Stimulated activated CD4-positive, alpha-beta T cell treated with anti-CD3 and anti-CD28 coated beads, Interleukin-4, amount 100 ng/mL, for 1 hour (primary cell): Measurements from ENCODE around the gene ADARB1.

Source experiments
- DNase-seq: peaks from one replicate; pipeline ENCODE4 v3.0.0-alpha.2; 2020

Gene ADARB1

DNA sequence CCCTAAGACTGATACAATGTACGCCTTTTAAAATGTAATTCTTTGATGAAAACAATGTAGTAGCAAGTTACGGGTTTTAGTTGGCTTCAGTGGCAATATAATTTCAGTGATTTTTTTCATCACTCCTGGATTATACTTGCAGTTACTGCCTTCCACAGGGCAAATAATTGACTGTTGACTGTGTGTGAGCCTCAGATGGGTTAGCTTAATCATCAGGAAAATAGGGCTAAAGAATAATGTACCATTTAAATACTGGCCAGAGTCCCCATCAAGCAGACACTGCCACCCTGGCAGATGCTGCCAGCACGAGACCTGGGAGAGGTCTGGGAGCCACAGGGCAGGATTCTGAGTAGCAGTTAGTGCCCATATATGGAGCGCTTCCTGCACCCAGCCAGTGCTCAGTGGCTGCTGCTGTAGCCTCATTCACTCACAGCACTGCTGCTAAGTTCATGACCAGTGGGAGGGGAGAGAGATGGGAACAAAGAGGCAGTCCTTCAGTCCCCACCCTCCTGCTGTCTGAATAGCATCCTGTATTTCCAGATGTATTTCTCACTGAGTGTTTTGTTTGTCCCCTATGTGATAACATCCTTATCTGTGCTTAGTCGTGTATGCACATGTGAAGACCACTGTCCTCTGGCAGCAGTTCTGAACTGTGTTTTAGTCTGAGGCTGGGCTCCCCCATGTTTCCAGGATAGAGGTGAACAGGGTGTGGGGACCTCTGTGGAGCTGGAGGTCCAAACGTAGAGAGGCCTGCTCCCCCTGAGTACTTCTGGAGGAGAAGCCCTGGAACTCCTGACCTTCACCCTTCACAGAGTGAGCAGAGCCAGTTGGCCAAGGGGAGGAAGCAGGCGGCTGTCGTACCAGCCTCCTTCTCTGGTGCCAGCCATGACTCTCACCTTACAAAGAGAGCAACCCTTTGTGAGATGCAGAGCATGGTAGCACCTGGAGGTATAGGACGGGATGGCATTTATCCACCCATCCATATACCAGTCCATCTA, 80.4 kb downstream of the ADARB1 start:
- DNase-seq, result no peak

DNA sequence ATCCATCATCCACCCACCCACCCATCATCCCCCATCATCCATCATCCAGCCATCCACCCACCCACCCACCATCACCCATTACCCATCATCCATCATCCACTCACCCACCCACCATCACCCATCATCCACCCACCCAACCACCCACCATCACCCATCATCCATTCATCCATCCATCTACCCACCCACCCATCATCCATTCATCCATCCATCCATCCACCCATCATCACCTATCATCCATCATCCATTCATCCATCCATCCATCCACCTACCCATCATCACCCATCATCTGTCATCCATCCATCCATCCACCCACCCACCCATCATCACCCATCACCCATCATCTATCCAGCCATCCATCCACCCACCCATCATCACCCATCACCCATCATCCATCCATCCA, 81.5 kb downstream of the ADARB1 start:
- no peak for DNase-seq

DNA sequence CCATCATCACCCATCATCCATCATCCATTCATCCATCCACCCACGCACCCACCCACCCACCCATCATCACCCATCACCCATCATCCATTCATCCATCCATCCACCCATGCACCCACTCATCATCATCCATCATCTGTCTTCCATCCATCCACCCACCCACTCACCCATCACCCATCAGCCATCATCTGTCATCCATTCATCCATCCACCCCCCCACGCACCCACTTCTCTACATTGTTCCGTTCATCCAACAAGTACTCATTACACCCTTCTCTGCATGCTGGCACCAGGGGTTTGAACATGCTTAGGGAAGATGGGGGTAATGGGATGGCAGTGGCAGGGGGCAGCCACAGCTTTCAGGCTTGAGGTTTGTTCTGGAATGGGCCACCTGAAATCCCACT, 82.1 kb downstream of the ADARB1 start:
- no peak for DNase-seq

DNA sequence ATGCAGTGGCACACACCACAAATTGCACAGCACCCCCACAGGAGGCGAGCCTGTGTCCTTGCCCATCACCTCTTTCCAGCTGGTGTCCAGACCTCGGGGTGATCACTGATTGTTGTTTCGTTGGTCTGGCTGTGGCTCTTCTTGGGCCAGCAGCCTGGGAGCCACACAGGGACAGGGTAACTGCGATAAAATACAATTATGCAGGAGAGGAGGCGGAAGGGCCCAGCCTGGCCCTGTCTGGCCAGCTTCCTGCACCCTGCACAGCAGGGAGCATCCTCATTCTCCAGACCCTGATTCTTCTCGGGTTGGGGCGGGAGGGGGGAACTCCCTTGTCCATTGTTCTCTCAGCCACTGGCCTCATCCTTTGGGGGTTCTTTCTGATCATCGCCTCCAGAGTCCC, 83.6 kb downstream of the ADARB1 start:
- DNase-seq, result no peak

DNA sequence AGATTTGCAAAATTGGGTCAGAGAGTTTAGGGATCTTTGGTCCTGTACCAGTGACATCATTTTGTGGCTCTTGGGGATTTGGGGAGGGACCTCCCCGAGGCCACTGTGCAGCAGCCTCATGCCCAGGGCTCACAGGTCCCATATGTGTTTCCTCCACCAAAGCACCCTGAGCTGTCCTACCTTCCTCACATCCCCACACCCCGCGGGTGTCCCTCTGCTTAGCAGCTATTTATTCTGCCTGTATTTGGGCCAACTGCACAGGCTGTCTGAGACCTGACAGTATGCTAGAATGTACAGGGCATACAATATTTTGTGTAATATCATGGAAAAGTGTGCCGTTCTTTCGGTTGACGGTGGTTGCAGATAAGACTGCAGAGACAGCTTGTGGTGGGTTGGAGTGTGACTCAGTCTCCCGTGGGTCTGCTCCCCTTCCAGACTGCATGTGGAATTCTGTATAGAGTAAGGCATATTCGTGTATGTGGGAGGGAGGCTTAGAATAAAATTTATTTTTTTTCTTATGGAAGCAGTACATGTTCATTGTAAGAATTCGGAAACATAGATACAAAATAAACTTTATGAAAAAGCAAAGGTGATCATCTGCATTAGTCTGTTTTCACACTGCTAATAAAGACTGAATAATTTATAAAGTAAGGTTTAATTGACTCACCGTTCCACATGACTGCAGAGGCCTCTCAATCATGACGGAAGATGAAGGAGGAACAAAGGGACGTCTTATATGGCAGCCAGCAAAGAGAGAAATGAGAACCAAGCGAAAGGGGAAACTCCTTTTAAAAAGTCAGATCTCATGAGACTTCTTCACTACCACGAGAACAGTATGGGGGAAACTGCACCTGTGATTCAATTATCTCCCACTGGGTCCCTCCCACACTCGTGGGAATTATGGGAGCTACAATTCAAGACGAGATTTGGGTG, 84.4 kb downstream of the ADARB1 start:
- DNase-seq, result no peak

DNA sequence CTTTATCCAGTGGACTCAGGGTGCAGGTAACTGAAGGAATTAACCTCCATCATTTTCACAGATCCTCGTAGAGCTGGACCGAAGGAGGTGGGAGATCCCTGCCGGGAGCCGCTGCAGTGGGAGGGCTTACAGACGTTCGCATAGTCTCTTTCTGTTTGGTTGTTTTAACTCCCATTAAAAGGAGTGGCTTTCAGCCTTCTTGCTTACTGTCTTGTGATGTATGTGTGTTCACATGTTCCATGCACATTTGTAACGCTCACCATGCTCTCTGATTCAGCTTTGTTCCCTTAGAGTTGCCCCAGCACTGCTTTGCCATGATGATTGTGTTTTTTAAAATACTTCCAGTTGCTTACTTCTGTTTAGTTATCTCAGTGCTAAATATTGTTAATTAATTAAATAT, 85.8 kb downstream of the ADARB1 start:
- DNase-seq, result no peak

DNA sequence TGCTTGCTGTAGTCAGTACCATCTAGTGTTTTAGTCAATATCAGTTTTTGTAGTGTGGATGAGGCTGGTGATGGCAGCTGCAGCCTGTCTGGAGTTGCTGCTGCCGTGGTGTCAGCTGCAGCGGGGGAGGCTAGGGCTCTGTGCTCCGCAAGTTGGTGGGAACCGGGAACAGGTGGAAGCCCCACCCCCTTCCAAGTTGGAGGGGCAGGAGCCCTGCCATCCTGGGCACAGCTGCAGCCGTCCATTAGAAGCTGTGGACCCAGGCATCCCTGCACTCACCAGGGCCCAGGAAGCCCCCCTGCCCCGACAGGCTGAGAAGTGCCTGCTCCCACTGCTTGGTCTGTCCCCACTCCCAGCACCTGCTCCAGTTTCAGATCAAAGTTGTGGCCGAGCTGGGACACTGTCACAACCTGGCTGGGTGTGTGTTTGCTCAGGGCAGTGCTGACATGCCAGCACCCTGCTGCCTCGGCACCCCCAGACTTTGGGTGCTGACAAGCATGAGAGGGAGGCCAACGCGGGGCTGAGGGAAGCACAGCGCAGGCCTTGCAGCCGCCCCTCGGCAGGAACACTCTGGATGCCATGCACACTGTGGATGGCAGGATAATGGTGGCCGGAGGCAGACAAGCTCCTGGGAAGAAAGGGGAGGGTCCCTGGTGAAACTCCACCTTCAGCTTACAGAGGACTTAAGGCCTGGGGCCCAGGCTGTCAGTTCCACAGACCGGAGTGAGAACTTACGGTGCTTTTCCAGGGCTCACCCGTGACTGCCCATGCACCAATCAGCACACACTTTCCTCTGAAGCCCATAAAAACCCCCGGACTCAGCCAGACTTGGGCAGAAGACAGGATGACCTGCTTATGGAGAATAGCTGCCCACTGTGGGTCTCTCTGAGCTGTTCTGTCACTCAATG, 86.9 kb downstream of the ADARB1 start:
- DNase-seq, result no peak

DNA sequence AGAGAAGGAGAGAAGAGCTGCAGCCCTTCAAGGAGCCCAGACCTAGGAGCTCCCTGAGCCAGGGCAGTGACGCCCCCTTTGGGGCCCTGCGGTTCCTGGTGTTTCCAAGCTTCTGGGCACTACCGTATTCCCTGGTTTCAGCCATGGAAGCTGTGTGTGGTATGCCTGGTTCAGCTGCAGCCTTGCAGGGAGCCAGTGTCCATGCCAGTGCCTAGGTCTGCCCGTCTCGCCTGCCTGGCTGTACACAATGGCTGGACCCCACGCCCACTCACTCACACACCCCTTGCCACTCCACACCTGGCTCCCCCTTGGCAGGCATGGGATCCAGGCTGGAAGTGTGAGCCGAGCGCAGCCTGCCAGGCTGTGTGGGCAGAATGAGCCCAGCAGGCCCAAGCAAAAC, 87.7 kb downstream of the ADARB1 start:
- DNase-seq, result no peak

DNA sequence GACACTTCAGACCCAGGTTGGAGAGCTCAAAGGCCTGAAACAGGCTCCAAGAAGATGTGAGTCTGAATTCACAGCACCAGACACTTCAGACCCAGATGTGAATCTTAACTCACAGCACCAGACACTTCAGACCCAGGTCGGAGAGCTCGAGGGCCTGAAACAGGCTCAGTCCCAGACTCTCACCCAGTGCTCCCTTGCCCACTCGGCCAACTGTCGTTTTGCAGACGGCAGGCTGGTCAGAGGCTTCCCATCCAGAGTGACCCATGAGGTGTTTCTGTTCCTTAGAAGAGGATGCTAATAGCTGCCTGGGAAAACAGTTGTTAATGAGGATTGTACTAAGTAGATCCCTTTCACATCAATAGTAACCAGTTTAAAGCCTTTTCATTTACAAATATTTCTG, 88.4 kb downstream of the ADARB1 start:
- DNase-seq, result no peak

DNA sequence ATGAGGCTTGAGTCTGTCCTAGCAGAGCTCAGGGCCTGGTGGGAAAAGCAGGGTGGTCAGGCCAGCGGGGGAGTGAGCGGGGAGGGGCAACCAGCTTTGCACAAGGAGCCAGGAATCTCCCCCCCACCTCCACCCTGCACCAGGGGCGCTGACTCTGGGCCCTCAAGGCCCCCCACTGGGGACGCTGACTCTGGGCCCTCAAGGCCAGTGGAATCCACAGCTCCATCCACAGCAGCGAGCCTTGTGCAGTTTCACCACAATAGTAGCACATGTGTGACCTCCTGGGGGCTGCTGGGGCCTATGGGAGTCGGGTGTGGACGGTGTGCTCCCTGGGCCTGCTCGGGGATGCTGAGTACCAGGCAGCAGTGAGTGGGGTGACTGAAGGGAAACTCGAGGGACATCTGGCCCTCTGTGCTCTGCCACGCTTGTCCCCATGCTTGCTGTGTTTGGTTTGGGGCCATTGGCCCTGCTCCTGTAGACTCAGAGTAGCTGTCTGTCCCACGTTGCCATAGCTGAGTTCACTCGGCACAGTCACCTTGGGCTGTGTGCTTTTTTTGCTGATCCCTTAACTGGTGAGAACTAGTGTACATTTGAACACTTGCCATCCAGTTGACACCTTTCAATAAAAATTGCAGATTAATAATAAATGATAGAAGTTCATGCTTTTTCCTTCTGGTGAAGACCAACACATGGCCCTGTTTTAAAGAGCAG, 89.2 kb downstream of the ADARB1 start:
- DNase-seq, result no peak

DNA sequence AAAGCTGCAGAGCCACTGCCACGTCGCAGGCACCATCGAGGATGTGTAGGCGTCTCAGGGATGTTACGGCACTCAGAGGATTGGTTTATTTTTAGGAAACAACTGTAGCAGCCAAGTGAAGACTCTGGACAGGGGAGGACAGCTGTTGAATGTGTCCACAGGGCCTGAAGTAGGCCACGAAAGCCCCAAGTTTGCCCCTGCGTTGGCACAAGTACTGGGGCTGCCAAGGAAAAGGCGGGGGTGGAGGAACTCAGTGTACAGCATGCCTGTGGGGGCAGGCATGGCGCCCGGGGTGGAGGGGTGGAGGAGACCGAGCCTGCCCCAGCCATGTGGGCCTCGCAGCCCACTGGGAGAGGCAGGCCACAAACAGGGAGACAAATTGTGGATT, 89.7 kb downstream of the ADARB1 start:
- DNase-seq, result no peak

DNA sequence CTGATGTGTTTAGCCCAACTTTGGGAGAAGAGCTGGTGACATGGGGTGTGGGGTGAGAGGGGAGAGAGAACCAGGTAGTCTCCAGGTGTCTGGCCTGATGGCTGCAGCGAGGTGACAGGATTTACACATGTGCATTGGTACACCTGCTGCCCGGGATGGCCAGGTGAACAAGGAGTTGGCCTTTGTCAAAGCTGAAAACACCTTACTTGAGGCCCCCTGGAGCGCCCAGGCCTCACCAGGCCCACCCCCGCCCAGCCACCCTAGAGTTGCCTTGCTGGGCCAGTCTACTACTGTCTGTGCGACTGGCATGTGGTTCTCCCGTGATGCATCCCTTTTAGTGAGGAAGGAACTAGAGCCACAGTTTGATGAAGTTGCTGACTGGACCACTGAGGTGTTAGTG, 90.5 kb downstream of the ADARB1 start:
- no peak for DNase-seq

DNA sequence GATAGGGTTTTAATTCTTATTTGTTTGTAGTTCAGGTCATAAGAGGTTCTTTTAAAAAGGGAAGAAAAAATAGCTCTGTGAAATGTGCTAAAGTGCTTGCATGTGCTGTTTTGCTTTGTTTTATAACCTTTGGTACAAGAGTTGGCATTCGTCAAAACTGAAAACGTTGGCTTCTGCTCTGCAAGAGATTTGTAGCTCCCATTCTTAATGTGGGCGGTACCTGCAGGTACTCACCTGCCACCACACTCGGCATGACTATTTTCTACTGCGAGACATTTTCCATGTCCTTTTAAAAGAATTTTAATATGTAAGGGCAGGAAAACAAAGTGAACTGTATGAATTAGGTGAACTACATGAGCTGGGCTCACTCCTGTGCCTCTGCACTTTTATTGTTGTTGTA, 92.6 kb downstream of the ADARB1 start:
- no peak for DNase-seq

DNA sequence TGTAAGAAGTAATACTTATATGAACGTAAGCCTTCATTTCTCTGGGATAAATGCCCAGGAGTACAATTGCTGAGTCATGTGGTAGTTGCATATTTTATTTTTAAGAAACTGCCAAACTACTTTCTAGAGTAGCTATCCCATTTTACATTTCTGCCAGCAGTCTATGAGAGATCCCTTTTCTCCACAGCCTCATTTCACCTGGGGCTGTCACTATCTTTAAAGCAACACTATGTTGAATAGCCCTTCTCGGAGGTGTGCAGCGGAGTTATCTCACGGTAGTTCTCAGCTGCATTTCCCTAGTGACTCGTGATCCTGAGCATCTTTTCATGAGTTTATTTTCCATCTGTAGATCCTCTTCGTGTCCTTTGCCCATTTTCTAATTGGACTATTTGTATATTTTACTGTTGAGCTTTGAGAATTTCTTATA, 93.4 kb downstream of the ADARB1 start:
- DNase-seq, result no peak

DNA sequence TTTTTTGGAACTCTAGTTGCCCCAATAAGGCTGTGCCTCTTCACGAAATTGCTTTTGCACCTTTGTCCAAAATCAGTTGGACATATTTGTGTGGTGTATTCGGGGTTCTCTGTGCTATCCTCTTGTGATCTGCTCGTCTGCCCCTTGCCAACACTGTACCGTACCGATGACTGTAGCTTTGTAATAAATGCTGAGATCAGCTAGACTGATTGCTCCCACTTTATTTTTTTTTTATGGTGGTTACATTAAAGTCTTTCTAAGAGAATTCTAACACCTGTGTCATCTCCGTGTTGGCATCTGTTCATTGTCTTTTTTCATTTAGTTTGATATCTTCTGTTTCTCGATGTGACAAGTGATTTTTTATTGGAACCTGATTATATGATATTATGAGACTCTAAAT, 94.1 kb downstream of the ADARB1 start:
- DNase-seq, result no peak

DNA sequence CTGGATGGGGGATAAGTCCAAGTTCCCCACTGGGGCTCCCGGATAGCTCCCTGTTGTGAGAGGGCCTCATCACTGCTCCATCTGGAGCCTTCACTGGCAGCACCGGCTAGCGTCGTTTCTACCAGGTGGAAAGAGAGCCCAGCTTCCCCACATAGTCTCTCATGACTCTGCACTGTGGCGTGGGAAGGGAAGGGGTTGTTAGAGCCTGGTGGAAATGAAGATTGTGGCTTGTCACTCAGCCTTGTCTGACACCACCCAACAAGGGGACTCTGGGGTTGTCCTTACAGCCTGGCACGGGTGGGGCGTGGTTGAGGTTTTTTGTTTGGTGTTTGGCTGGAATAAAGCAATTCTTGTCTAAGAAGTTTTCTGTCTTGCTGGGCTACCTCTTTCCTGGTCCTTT, 94.6 kb downstream of the ADARB1 start:
- DNase-seq, result no peak

DNA sequence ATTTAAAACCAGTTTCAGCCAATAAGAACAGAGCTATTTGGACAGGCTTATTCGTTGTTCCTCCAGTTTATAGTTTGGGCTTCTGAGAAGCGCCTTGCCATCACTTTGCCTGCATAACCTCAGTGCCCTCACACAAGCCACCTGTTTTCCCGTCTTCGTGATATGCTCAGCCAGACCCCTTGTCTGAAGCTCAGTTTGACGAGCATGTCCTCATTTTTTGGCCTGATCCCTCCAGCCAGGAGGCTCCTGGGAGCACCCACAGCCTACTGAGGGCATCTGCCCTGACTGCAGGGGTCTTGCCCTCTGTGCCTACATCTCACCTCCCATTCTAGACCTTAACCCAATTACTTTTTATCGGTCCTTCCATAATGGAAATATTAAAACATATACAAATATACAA, 95.3 kb downstream of the ADARB1 start:
- no peak for DNase-seq

DNA sequence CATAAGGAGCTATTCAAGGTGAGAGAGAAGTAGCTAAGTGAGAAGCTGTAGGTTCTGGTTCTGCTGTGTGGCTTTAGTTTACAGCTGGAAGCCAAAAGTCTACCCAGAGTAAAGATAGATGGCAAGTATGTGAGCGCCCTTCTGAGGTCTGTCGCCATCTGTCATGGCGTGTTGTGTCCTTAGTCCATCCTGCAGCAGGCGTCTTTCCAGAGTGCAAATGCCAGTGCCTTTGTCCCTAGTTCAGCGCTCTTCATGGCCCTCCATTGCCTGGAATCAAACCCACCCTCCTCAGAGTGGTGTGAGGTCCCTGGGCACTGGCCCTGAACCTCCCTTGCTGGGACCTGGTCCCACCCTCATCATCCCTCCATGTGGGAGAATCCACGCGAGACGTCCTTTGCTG, 96.6 kb downstream of the ADARB1 start:
- no peak for DNase-seq

DNA sequence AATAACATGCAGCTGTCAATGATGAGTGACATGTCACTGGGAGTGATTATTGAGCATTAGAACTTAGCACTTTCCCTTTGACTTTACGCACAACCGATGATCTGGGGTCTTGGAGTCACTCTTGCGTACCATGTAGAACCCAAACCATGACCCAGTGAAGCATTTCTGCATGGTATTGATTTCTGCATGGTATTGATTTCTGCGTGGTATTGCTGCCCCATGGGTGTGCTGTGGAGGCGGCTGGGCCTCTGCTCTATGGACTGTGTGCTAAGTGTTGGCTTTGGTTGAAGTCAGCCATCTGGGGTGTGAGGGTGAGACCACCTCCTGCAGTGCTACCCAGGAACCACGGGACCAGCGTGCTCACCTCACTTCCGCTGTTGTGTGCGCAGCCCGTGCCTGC, 98.0 kb downstream of the ADARB1 start:
- DNase-seq, result no peak

DNA sequence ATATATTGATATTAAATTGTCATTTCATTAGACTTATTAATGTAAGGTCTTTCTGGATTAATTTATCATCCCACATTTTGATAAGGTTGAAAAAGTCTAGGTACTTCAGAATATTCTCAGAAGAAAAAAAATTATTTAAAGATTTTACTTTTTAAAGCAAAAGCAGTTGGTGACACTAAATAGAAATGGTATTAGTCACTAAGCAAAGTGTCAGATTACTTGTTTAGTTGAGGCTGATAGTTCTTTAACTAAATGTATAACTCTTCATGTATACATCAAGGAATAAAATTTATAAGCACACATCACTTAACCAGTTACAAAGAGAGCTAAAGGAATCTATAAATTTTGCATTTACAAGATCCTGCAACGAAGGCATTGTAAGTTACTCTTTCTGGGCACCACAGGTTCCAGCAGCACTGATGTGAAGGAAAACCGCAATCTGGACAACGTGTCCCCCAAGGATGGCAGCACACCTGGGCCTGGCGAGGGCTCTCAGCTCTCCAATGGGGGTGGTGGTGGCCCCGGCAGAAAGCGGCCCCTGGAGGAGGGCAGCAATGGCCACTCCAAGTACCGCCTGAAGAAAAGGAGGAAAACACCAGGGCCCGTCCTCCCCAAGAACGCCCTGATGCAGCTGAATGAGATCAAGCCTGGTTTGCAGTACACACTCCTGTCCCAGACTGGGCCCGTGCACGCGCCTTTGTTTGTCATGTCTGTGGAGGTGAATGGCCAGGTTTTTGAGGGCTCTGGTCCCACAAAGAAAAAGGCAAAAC, 101.1 kb downstream of the ADARB1 start:
- DNase-seq, result no peak

DNA sequence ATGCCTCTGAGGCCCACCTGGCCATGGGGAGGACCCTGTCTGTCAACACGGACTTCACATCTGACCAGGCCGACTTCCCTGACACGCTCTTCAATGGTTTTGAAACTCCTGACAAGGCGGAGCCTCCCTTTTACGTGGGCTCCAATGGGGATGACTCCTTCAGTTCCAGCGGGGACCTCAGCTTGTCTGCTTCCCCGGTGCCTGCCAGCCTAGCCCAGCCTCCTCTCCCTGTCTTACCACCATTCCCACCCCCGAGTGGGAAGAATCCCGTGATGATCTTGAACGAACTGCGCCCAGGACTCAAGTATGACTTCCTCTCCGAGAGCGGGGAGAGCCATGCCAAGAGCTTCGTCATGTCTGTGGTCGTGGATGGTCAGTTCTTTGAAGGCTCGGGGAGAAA, 101.8 kb downstream of the ADARB1 start:
- DNase-seq, result no peak
